Endothelial cell of umbilical vein (primary cell): Measurements from ENCODE around the gene KLHL21. TPM values are rescaled to one million over a fixed set of nuclear protein-coding genes. Genes with fewer than 3 reads are reported as not detected.

Experiments used
- BruUV-seq: library from RNA; stranded (reverse); fragments of 400-500 nt; replicated peaks from 2 replicates; lab custom pipeline; 2021; lab: Mats Ljungman, UMichigan
- CTCF ChIA-PET: fragments of 300-600, 350-600 bp; sonication (Branson Sonifier 250); formaldehyde crosslinking; loops from one replicate; lab custom pipeline; 2021; ENCODE audit warnings: antibody characterized with exemption, inconsistent platforms; lab: Charles Lee
- POLR2A ChIA-PET: fragments of 300-600, 350-600 bp; sonication (Branson Sonifier 250); formaldehyde crosslinking; loops from one replicate; lab custom pipeline; 2021; ENCODE audit warnings: antibody characterized with exemption, inconsistent platforms; lab: Charles Lee
- DNase-seq: peaks from one replicate; pipeline ENCODE4 v3.0.0-alpha.2; 2011; ENCODE audit warnings: low read depth, low spot score
- FAIRE-seq: peaks from 2 replicates; lab custom pipeline; 2011; peaks lifted over from hg19 to GRCh38; lab: Jason Lieb, UNC
- H2AFZ ChIP-seq: 2 replicates; pipeline ENCODE4 v1.6.0; 2012; ENCODE audit warnings: low read depth, low read length, control low read depth, inconsistent platforms
- H3K27ac ChIP-seq: 2 replicates; pipeline ENCODE4 v1.5.1; 2011; ENCODE audit warnings: low read depth, mild to moderate bottlenecking, control low read depth, low read length, moderate library complexity; ENCODE audit not compliant: insufficient read depth
- H3K27me3 ChIP-seq, 2 experiments: 2 replicates each; pipeline versions ENCODE4 v1.6.0 to v1.6.1; 2011; ENCODE audit warnings: low read length in 2 of 2, mixed read lengths in 1 of 2; ENCODE audit not compliant: control insufficient read depth in 2 of 2, insufficient read depth in 2 of 2
- H3K36me3 ChIP-seq, 2 experiments: 2 replicates in 1 of 2; 3 replicates in 1 of 2; pipeline ENCODE4 v1.5.1; 2011; ENCODE audit warnings: low read length in 2 of 2, mild to moderate bottlenecking in 1 of 2, moderate library complexity in 1 of 2; ENCODE audit not compliant: control insufficient read depth in 2 of 2, insufficient read depth in 2 of 2; ENCODE audit errors: extremely low read depth in 1 of 2
- H3K4me1 ChIP-seq: 3 replicates; pipeline ENCODE4 v1.5.1; 2011; ENCODE audit warnings: mild to moderate bottlenecking, low read length; ENCODE audit not compliant: control insufficient read depth, insufficient read depth; ENCODE audit errors: extremely low read depth
- H3K4me2 ChIP-seq: 2 replicates; pipeline ENCODE4 v1.6.1; 2011; ENCODE audit warnings: low read length, control low read depth, mixed read lengths; ENCODE audit not compliant: insufficient read depth
- H3K4me3 ChIP-seq, 3 experiments: fragments of 200-600 bp in 1 of 3; sonication (generic), shearing (Covaris generic) in 1 of 3; replicated peaks in 1 of 3; 2 replicates each; pipeline ENCODE4 v1.5.1; 2011 to 2016; ENCODE audit warnings: control low read depth in 3 of 3, low read length in 3 of 3, mild to moderate bottlenecking in 2 of 3, inconsistent platforms in 1 of 3, low read depth in 1 of 3, moderate library complexity in 1 of 3; ENCODE audit not compliant: insufficient read depth in 1 of 3
- H3K79me2 ChIP-seq: 2 replicates; pipeline ENCODE4 v1.6.0; 2012; ENCODE audit warnings: low read length, inconsistent platforms; ENCODE audit not compliant: control insufficient read depth, insufficient read depth
- H3K9ac ChIP-seq: replicated peaks from 2 replicates; pipeline ENCODE3; 2011; ENCODE audit warnings: low read length, control low read depth; ENCODE audit not compliant: insufficient read depth; ENCODE audit errors: extremely low read depth
- H3K9me1 ChIP-seq: replicated peaks from 3 replicates; pipeline ENCODE4 v1.6.0; 2011; ENCODE audit warnings: mild to moderate bottlenecking, low read length; ENCODE audit not compliant: control insufficient read depth, insufficient read depth; ENCODE audit errors: extremely low read depth
- H3K9me3 ChIP-seq: replicated peaks from 2 replicates; pipeline ENCODE4 v1.5.1; 2012; ENCODE audit warnings: low read length, inconsistent platforms; ENCODE audit not compliant: control insufficient read depth, insufficient read depth
- H4K20me1 ChIP-seq: replicated peaks from 2 replicates; pipeline ENCODE3; 2011; ENCODE audit warnings: mild to moderate bottlenecking, low read length; ENCODE audit not compliant: control insufficient read depth, insufficient read depth; ENCODE audit errors: extremely low read depth
- CTCF ChIP-seq, 2 donors: IDR thresholded peaks; 1 replicate in 1 of 2; 2 replicates in 1 of 2; pipeline ENCODE4 v1.5.1; 2011; ENCODE audit warnings: low read length in 2 of 2, mild to moderate bottlenecking in 2 of 2, moderate library complexity in 2 of 2, control low read depth in 1 of 2, inconsistent platforms in 1 of 2, low read depth in 1 of 2; ENCODE audit not compliant: insufficient read depth in 1 of 2; ENCODE audit errors: extremely low read depth in 1 of 2
- FOS ChIP-seq: IDR thresholded peaks from 2 replicates; pipeline ENCODE4 v1.6.1; 2011; ENCODE audit warnings: mild to moderate bottlenecking, low read length, moderate library complexity, borderline replicate concordance; ENCODE audit not compliant: insufficient read depth
- MAX ChIP-seq: IDR thresholded peaks from 2 replicates; pipeline ENCODE4 v1.6.1; 2011; ENCODE audit not compliant: insufficient read depth, insufficient read length
- POLR2A ChIP-seq: IDR thresholded peaks from 2 replicates; pipeline ENCODE4 v1.6.1; 2012; ENCODE audit warnings: low read depth, mild to moderate bottlenecking, control low read depth, low read length
- POLR2AphosphoS5 ChIP-seq: IDR thresholded peaks from 2 replicates; pipeline ENCODE4 v1.6.1; 2012; ENCODE audit warnings: low read depth, mild to moderate bottlenecking, control low read depth, low read length, moderate library complexity; ENCODE audit not compliant: insufficient read depth
- dilution Hi-C: fragments of 300-500 bp; cut with MboI; formaldehyde crosslinking; loops from one replicate; pipeline ENCODE4 v1.15.0; 2019; ENCODE audit warnings: low sequenced_read_pairs; ENCODE audit not compliant: extremely low pct_ligation_motif_present
- intact Hi-C: fragments of 100-400 bp; cut with micrococcal nuclease; formaldehyde crosslinking; loops from one replicate; pipeline ENCODE4 v1.10.0; 2022
- polyA plus RNA-seq, 4 experiments: library from polyadenylated mRNA; depleted of rRNA in 3 of 4; stranded (reverse) in 3 of 4; unstranded in 1 of 4; fragments of >200 nt; gene quantifications; 2 replicates each; pipeline versions ENCODE4 v1.2.1 to v1.2.3, GENCODE V29; 2011 to 2012; ENCODE audit warnings: missing spikeins in 1 of 4
- total RNA-seq: library from RNA; stranded (reverse); gene quantifications from 2 replicates; pipeline ENCODE4 v1.2.3, GENCODE V29; 2021

KLHL21 gene
- total and polyA plus RNA-seq, 2 donors (not counting 3 experiments of a cell fraction or from before 2014, with no cell fraction given), result 18.0 to 22.4 TPM

GRCh38 chr1:6601049-6601922 is 1.4 kb downstream of the KLHL21 start:
- intact Hi-C loops, result loop anchor here (1.0 to 5.0 kb wide), 5 partner anchors 21 to 186 kb away; partner anchors contain the start of genes CAMTA1, DNAJC11 and NOL9

More at GRCh38 chr1:6601049-6601922, 1.4 kb downstream of the KLHL21 start:
- H3K9ac ChIP-seq, result peak overlapping the region; percentile 73
- peaks cover 23% of the 10 kb centered on the region for H3K4me1 ChIP-seq
- peak overlapping the region; percentile 87 for H3K4me2 ChIP-seq
- DNase-seq, result peak; percentile 90
- H3K9me1 ChIP-seq, result no peaks in the 10 kb centered on the region
- H3K27ac ChIP-seq, result peak overlapping the region; percentile 78
- CTCF ChIA-PET, result interaction anchor here (1.0 to 2.9 kb wide), 7 partner anchors 11 to 115 kb away, joined by 3 to 12 read pairs (median 5); partner anchors contain the start of genes NOL9, TAS1R1, THAP3 and ZBTB48
- peaks cover 54% of the 10 kb centered on the region for H3K79me2 ChIP-seq
- H3K27me3 ChIP-seq, result no peaks in the 10 kb centered on the region
- no peaks in the 10 kb centered on the region for H4K20me1 ChIP-seq
- H3K36me3 ChIP-seq, result peaks cover 2 to 19% of the 10 kb centered on the region in 2 experiments
- H3K9me3 ChIP-seq, result no peaks in the 10 kb centered on the region
- POLR2A ChIA-PET, result interaction anchor here (1.0 to 1.5 kb wide), 7 partner anchors 12 to 64 kb away, joined by 3 to 6 read pairs (median 4); partner anchors contain the start of genes PHF13 and ZBTB48
- FAIRE-seq, result peak; percentile 97
- BruUV-seq, result TSS peak; percentile 10
- no peak for TF ChIP-seq POLR2AphosphoS5
- TF ChIP-seq CTCF (IDR thresholded peaks at IDR 0.05; ENCODE audit: extremely low read depth in 1 of 2, insufficient read depth in 1 of 2, low read depth in 1 of 2, low read length in 2 of 2), result peak in 1 of 2 donors; percentile 8
- peak; percentile 46 for TF ChIP-seq POLR2A
- peak; percentile 83 for TF ChIP-seq FOS
- peak; percentile 75 for TF ChIP-seq MAX
- peak overlapping the region; percentile 39 to 84 (median 74) for H3K4me3 ChIP-seq
- dilution Hi-C loops, result no loop called here
- H2AFZ ChIP-seq, result peak overlapping the region; percentile 24
